Kidney tubule cell (primary cell): ENCODE data around the gene PKNOX1.
"Not testable (repeated sequence)": the region's sequence is repeated elsewhere in the genome, so short reads cannot be mapped to it uniquely, and the experiment has no call there.

ENCODE experiments used
- DNase-seq: peaks from one replicate; pipeline ENCODE4 v3.0.0-alpha.2; 2018; ENCODE audit warnings: low spot score

PKNOX1 gene

DNA sequence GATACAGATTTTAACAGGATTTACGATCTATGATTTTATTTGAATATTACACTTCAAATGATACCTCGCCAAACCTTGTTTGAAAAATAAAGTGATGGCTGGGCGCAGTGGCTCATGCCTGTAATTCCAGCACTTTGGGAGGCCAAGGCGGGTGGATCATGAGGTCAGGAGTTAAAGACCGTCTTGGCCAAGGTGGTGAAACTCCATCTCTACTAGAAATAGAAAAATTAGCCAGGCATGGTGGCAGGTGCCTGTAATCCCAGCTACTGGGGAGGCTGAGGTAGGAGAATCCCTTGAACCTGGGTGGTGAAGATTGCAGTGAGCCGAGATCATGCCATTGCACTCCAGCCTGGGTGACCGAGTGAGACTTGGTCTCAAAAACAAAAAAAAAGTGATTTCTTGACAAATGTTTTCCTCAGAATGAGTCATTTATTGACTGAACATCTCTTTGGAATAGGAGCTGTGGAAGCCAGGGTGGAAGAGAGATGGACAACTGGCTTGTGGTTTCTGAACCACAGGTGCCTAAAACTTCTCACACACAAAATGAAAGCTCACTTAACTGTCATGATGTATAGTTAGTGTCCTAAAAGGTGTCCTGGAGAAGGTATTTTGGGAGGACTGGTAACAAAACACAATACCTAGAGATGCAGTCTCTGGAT, 11.9 kb downstream of the PKNOX1 start:
- peak; percentile 53 for DNase-seq

DNA sequence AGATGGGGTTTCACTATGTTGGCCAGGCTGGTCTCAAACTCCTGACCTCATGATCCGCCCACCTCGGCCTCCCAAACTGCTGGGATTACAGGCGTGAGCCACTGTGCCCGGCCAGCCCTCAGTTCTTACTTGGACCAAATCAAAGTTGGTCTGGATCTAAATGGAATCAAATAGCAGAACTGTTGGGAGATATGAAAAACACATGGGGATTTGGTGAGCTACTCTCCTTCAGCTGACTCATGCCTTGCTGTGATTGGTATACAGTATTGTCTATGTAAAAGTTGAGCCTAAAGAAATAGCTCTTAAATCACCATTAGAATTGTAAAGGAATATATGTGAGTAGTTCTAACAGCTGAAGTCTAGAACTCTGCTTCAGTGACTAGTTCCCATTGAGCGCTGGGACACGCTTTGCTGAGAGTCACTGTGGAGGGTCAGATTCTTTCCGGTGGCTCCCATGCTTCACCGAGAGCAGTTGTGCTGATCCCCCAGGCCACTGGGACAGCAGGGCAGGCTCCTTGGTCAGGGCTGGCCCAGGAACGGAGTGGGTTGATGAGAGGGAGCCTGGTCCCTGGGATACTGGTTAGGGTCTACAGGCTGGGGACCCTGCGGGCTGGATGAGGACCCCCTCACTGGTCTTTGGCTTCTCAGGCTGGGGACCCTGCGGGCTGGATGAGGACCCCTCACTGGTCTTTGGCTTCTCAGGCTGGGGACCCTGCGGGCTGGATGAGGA, 14.0 kb downstream of the PKNOX1 start:
- DNase-seq, result no peak

DNA sequence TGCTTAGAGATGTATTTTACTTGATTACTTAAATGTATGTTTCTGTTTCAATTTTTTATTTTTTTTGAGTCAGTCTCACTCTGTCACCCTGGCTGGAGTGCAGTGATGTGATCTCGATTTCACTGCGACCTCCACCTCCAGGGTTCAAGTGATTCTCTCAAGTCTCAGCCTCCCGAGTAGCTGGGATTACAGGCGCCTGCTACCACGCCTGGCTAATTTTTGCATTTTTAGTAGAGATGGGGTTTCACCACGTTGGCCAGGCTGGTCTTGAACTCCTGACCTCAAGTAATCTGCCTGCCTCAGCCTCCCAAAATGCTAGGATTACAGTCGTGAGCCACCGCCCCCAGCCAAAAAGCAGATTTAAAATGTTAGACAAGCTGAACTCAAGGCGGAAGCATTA, 15.0 kb downstream of the PKNOX1 start:
- DNase-seq, result not testable (repeated sequence)

DNA sequence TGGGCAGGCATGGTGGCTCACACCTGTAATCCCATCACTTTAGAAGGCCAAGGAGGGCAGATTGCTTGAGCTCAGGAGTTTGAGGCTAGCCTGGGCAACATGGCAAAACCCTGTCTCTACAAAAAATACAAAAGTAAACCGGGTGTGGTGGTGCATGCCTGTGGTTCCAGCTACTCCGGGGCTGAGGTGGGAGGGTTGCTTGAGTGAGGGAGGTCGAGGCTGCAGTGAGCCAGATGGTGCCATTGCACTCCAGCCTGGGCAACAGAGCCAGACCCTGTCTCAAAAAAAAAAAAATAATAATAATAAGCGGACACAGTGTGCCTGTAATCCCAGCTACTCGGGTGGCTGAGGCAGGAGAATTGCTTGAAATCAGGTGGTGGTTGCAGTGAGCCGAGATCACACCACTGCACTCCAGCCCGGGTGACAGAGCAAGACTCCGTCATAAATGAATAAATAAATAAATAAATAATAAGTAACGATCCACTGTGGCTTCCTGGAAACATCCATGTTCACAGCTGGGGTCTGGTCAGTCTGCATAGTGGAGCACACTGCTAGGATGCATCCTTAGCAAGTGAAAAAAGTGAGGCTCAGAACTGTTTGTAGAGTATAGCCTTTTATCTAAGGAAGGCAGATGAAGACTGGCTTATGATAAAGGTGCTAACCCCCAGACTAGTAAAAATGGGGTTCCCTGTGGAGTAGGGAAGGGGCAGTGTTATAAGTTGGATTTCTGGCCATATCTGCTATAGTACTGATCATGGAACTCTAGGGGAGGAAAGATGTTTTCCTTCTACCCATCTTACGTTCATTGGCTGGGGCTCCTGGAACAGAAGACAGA, 15.7 kb downstream of the PKNOX1 start:
- DNase-seq, result no peak

DNA sequence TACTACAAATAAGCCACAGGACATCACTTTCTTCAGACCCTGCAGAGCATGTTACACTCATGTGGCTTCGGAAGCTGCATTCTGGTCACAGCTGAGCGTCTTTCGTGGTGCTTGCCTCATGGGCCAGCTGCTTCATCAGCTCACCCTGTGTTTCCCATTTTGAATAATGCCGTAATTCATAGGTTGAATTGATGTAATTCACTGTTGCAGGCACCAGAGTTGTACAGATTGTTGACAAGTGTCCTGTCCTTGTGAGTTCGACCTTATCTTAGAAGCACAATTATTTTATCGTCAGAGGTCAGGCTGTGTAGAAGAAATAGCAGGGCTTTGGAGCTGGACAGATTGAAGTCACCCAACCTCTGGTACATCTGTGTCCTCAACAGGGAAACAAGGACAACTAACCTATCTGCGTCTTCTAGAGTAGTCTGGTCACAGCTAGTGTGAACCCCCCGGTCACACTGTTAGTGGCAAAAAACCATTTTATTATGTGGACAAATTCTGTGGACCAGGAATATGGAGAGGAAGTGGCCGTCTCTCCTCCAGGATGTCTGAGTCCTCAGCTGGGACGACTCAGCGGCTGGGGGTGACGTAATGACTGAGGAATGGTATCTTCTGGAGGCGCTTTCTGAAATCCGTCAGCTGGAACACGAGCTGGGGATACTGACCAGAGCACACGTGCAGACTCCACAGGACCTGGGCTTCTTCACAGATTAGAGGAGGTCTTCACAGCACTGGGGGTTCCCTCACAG, 17.8 kb downstream of the PKNOX1 start:
- DNase-seq, result peak; percentile 88

DNA sequence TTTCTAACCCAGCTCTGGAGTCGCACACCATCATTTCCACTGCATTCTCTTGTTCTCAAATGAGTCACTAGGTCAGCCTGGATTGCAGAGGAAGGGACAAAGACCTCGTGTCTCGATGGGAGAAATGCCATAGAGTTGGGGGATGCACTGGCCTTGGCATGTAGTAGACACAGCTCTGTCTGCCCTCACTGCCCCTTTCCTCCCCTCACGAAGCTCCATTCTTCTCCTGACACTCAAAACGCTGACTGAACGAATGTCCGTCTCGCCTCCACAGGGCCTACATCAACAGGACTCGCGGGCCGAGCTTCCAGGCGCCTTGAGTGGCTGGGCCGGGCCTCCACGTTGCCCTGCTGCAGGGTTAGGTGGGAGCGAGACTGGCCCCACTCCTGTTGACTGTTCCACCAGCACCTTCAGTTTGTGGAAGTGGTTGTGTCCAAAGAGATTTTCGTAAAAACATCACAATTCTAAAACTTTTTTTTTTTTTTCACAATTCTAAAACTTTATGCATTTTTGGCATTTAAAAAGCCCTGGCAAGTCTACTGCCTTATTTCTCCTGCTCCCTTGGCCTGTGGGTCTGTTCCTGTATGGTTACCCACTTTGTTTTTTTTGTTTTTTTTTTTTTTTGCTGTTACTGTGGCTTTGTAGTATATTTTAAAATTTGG, 18.8 kb downstream of the PKNOX1 start:
- DNase-seq, result no peak

DNA sequence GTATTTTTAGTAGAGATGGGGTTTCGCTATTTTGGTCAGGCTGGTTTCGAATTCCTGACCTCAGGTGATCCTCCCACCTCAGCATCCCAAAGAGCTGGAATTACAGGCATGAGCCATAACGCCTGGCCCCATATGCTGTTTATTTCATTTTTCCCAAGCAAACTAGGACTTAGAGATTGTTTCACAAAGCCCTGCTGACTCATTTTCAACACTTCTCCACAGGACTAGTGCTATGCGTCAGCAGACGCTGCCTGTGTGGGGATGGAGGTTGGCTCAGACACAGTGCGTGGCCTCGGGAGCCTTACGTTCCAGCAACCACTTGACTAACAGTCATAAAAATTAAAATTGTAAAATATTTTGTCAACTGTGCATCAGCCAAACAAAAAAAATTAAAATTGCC, 22.7 kb downstream of the PKNOX1 start:
- no peak for DNase-seq

DNA sequence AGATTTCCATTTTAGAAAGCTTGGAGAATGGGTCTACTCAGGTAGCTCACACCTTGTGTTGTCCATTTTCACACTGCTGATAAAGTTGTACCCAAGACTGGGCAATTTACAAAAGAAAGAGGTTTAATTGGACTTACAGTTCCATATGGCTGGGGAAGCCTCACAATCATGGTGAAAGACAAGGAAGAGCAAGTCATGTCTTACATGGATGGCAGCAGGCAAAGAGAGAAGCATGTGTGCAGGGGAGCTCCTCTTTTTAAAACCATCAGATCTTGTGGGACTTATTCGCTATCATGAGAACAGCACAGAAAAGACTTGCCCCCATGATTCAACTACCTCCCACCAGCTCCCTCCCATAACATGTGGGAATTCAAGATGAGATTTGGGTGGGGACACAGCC, 23.6 kb downstream of the PKNOX1 start:
- not testable (repeated sequence) for DNase-seq

DNA sequence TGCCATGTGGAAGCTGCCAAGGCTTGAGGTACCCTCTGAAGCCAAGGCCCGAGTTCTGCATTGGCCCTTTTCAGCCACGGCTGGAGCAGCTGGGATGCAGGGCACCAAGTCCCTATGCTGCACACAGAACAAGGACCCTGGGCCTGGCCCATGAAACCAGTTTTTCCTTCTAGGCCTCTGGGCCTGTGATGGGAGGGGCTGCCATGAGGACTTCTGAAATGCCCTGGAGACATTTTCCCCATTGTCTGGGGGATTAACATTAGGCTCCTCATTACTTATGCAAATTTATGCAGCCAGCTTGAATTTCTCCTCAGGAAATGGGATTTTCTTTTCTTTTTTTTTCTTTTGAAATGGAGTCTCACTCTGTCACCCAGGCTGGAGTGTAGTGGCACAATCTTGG, 24.8 kb downstream of the PKNOX1 start:
- not testable (repeated sequence) for DNase-seq

DNA sequence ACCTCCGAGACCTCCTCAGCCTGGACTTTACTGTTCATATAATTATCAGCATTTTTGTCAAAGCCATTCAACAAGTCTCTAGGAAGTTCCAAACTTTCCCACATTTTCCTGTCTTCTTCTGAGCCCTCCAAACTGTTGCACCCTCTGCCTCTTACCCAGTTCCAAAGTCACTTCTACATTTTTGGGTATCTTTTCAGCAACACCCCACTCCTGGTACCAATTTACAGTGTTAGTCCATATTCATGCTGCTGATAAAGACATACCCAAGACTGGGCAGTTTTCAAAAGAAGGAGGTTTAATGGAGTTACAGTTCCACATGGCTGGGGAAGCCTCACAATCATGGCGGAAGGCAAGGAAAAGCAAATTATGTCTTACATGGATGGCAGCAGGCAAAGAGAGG, 25.7 kb downstream of the PKNOX1 start:
- DNase-seq, result not testable (repeated sequence)

DNA sequence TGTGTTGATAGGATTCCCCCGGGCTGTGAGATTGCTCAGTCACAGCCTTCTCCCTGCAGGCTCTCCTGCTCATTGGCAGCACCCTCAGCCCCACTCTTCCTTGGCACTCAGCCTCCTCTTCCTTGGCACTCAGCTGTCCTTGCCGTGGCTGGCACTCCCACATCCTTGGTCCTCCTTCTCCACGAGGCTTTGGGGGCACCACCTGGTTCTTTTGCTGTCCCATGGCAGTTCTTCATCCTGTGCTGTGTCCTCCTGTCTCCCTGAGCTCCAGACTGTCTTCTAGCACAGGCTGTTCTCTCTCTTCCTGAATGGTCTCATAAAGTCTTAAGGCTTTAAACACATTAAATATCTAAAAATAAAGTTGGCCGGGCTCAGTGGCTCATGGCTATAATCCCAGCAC, 27.0 kb downstream of the PKNOX1 start:
- no peak for DNase-seq

DNA sequence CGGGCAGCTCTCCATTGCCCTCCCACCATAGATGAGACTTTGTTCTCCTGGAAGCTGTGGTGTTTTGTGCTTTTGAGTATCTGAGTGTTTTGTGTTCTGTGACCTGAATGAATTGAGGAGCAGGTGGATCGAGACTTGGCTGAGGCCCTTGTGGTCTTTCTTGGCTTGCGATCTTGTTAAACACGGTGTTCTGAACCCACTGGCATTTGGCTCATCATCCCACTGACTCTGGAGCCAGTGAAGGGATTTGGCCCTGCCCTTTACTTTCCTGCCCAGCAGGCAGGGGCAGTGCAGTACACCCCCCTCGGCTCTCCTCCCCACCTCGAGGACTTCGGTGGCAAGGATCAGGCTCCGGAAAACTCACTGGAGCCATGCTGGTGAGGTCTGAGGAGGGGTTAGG, 30.6 kb downstream of the PKNOX1 start:
- no peak for DNase-seq

DNA sequence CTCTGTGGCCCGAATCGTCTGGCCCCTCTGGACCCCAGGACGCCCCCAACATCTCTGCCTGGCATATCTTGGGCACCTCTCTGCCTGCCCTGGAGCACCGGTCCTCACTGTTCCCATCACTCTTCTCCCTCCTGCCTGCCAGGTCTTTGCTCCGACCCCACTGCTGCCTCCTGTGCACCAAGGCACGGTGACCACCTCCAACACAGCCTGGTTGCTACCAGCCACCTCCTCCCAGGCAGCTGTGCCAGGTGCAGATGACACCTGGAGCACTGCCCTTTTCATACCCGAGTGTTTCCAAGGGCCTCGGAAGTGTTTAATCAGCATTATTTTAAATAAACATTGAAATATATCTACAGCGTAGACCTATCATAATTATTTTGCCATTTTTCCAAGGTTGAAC, 31.3 kb downstream of the PKNOX1 start:
- DNase-seq, result no peak

DNA sequence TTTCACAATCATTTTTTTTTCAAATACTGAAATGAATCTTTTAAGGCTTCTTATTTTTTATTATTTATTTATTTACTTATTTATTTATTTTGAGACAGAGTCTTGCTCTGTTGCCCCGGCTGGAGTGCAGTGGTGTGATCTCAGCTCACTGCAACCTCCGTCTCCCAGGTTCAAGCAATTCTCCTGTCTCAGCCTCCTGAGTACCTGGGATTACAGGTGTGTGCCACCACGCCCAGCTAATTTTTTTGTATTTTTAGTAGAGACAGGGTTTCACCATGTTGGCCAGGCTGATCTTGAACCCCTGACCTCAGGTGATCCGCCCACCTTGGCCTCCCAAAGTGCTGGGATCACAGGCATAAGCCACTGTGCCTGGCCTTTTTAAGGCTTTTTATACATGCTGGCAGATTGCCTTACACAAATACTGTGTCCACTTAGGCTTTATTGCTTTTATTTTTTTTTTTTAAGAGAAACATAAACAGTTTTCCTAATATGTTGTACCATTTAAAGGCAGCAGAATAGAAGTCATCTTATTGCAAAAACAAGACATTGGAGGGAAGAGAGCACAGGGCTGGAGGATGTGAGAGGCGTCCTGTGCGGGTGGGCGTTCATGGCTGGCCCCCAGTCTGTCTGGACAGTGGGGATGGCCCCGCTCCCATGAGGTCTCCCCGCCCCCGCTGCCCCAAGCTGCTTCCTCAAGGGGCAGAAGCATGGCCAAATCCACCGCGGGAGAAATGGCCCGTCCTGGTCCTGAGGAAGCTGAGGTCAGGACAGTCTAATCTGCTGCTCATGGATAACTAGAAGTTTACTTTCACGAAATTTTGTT, 31.9 kb downstream of the PKNOX1 start:
- not testable (repeated sequence) for DNase-seq

DNA sequence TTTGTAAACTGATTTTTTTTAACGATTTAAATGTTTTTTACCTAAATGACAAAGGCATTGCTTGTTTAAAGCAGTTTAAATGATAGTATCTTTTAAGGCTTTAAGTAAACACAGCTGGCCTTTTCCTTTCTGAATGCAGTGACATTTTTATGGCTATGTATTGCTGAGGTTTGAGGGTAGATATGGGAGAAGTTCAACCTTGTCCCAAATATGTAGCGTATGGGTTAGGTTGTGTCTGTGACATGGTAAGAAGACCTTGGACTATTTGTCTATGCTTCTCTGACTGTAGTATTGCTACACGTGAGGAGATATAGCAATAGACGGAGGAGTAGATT, 32.5 kb downstream of the PKNOX1 start:
- no peak for DNase-seq

DNA sequence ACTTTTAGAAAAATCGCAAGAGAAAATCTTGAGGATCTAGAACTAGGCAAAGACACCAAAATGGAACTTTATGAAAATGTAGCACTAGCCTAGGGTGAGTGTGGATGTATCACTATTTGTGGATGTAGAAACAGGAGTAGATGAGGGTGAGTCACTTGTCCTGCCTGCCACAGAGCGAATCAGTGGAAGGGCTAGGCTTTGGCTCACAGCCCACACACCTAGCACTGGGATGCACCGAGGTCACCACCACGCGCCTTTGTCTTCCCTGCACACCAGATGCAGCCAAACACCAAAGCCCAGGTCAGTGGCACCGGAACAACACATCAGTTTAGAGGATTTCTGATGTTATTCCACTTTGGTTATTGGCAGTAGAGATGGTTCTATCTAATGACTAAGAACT, 38.2 kb downstream of the PKNOX1 start:
- peak; percentile 75 for DNase-seq

DNA sequence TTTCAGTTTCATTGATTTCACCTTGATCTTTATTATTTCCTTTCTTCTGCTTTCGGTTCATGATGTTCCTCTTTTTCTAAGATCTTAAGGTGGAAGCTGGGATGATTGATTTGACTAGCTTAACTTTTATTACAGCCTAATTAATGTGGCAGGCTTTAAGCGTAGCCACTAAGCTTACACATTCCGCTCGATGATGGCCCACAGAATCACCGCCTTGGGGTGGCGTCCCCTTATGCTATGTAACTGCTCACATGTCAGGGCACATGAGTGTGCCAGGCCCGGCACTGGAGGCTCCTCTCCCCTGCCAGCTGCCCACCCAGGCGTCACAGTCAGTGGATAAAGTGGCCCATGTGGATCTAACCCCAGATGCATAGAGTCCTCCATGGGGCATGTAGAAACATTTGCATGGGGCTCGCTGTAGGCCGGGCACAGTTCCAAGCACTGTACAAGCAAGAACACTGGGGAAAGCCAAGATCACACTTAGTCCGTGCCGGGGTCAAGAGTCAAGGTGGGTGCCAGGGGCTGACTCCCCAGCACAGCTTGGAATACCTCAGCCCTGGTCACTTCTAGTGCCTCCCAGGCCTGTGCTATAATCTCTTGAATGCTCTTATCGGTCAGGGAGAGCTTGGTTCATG, 41.7 kb downstream of the PKNOX1 start:
- DNase-seq, result no peak

DNA sequence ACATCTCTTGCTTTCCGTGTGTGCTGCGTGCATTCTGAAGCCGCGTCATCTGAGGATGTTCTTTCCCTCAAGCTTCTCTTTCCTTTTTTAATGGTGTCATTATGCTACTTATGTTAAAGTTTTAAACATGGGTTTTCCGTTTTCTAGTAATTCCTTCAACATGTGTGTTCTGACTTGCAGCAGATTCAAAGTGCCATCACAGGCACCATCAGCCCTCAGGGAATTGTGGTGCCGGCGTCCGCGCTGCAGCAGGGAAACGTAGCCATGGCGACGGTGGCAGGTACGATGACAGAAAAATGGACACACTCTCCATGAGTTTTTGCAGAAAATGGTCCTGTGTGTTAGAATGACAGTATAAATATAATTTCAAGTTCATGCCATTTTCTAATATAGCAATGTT, 42.4 kb downstream of the PKNOX1 start:
- DNase-seq, result no peak

DNA sequence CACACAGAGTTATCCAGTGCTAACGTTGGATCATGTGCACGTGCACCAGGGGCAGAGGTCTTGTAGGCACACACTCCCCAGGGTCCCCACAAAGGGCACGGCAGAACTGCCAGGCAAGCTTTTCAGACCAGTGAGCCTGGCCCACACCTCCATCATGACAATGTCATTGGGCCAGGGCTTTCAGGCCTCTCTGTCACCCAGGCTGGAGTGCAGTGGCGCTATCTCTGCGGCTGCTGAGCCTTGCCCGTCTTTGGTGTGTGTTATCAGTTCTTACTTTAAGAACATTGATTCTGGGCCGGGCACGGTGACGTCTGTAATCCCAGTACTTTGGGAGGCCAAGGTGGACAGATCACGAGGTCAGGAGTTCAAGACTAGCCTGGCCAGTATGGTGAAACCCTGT, 44.2 kb downstream of the PKNOX1 start:
- no peak for DNase-seq

DNA sequence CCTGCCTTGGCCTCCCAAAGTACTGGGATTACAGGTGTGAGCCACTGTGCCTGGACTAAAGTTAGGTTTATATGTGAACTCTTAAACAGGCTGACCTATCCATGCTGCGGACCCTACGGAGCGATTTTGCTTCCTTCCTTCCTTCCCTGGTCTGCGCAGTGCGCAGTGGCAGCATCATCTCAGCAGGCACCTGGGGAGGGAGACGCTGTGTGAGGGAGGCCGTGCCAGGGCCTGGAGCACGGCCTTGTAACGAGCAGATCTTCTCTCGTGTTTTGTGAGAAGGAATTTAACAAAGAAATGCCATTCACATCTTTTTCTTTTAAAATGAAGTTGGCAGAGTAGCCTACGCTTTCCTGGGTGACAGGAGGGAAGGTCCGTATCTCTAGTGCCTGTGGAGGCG, 45.8 kb downstream of the PKNOX1 start:
- DNase-seq, result no peak

DNA sequence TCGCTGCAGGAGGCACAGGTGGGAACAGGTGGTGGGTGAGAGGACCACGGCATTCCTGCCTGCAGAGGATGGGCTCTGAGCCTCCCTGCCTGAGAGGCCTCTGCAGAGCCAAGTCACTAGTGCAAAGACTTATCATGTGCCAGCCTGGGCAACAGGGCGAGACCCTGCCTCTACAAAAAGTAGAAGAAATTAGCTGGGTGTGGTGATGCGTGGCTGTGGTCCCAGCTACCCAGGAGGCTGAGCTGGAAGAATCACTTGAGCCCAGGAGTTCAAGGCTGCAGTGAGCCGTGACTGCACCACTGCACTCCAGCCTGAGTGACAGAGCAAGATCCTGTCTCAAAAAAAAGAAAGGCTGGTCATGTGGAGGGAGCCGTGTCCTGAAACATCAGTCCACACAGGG, 46.4 kb downstream of the PKNOX1 start:
- DNase-seq, result peak; percentile 49
